Testis (tissue), 2 donors: Measurements from ENCODE around the gene ELSPBP1.

ENCODE experiments used
- POLR2A ChIP-seq: fragments of 450-650 bp; IDR thresholded peaks from one replicate; pipeline ENCODE4 v1.6.1; 2017; ENCODE audit warnings: antibody characterized with exemption, mild to moderate bottlenecking, moderate library complexity
- TF ChIP-seq, protein P1 (sequence below), 3 experiments: fragments of 450-650 bp in 2 of 3; fragments of 200-600 bp in 1 of 3; sonication (generic) in 1 of 3; IDR thresholded peaks; one replicate each; pipeline ENCODE4 v1.5.1; 2016 to 2019; ENCODE audit warnings: antibody characterized with exemption in 3 of 3, mild to moderate bottlenecking in 2 of 3, moderate library complexity in 1 of 3

DNA sequence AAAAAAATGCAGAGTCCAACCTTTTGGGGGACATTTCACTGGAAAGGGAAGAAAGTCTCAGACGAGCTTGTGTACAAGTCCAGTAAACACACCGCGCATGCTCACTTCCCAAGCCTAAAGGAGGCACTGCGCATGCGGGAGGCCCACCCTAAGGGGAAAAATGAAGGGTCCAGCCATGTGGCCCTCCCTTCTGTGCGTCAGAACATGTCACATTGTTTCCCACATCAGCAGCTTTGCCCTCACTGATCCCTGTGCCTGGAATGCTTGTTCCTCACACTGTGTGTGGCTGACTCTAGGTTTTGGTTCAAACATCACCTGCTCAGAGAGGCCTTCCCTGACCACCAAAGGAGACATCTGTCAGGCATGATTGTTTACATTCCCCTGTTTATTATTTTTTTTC is 4.4 kb downstream of the ELSPBP1 start:
- TF ChIP-seq, protein P1, sequence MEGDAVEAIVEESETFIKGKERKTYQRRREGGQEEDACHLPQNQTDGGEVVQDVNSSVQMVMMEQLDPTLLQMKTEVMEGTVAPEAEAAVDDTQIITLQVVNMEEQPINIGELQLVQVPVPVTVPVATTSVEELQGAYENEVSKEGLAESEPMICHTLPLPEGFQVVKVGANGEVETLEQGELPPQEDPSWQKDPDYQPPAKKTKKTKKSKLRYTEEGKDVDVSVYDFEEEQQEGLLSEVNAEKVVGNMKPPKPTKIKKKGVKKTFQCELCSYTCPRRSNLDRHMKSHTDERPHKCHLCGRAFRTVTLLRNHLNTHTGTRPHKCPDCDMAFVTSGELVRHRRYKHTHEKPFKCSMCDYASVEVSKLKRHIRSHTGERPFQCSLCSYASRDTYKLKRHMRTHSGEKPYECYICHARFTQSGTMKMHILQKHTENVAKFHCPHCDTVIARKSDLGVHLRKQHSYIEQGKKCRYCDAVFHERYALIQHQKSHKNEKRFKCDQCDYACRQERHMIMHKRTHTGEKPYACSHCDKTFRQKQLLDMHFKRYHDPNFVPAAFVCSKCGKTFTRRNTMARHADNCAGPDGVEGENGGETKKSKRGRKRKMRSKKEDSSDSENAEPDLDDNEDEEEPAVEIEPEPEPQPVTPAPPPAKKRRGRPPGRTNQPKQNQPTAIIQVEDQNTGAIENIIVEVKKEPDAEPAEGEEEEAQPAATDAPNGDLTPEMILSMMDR (IDR thresholded peaks at IDR 0.05): no peak
- no peak for TF ChIP-seq POLR2A
